Measurements from ENCODE around the gene CHAF1A.

CHAF1A gene

DNA sequence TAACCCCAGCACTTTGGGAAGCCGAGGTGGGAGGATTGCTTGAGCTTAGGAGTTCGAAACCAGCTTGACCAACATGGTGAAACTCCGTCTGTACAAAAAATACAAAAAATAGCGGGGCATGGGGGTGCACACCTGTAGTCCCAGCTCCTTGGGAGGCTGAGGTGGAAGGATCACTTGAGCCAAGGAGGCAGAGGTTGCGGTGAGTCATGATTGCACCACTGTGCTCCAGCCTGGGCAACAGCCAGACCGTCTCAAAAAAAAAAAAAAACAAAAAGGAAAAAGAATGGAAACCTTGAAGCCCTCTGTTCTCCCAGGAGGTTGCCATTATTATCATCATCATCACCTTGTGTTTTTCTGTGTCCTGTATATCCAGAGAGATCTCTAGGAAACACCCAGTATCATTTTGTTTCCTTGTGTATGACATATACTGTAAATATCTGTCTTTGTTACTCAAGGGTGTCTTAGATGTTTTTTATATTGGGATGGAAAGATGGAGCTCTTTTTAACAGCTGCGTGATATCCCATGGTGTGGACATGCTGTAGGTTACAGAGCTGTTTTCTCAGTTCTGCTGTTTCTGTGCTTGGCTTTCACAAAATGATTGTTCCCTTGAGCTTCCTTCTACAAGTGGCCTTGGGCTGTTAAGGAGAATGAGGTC, 11.8 kb downstream of the CHAF1A start:
- no peaks in the 10 kb centered on the region for H3K4me1 ChIP-seq (ENCODE audit: control insufficient read depth, insufficient read depth, low read depth, low read length)
- H3K9me3 ChIP-seq (ENCODE audit: control insufficient read depth, low read length) = no peaks in the 10 kb centered on the region
- H3K36me3 ChIP-seq (ENCODE audit: control insufficient read depth in 1 of 2, insufficient read depth in 2 of 2, low read depth in 1 of 2, low read length in 2 of 2) = peaks cover 20 to 27% of the 10 kb centered on the region in 2 experiments
- no peak overlapping the region for H4K91ac ChIP-seq (ENCODE audit: low read length)
- peak overlapping the region in 1 of 2 experiments; percentile 35 for H3K4me3 ChIP-seq (ENCODE audit: insufficient read depth in 1 of 2, low read depth in 1 of 2, low read length in 2 of 2)
- DNase-seq = peak; percentile 46
- H2BK5ac ChIP-seq (ENCODE audit: low read depth, low read length, poor library complexity, severe bottlenecking) = no peak overlapping the region
- H2BK120ac ChIP-seq (ENCODE audit: low read depth, low read length) = no peak overlapping the region
- H2AK5ac ChIP-seq (ENCODE audit: low read length, severe bottlenecking) = no peak overlapping the region
- peaks cover 36% of the 10 kb centered on the region for H3K79me1 ChIP-seq (replicated peaks; ENCODE audit: low read length, poor library complexity, severe bottlenecking)
- H3K9ac ChIP-seq (ENCODE audit: low read length) = peak overlapping the region; percentile 26
- H3K4ac ChIP-seq (ENCODE audit: low read depth in 1 of 2, low read length in 2 of 2) = no peak overlapping the region
- no peak overlapping the region for H3K27ac ChIP-seq (ENCODE audit: low read length, poor library complexity, severe bottlenecking)
- no peak overlapping the region for H2BK15ac ChIP-seq (ENCODE audit: low read depth, poor library complexity, severe bottlenecking)
- H3K14ac ChIP-seq (ENCODE audit: low read length in 2 of 2) = no peak overlapping the region
- no peak overlapping the region for H3K4me2 ChIP-seq (ENCODE audit: low read length, poor library complexity, severe bottlenecking)
- 90% methylated on average over 7 of the region's 7 CpGs for WGBS
- H2BK12ac ChIP-seq (ENCODE audit: low read length in 2 of 2) = no peak overlapping the region
- H3K18ac ChIP-seq (ENCODE audit: low read depth in 1 of 2, low read length in 2 of 2) = no peak overlapping the region
- H3K27me3 ChIP-seq (ENCODE audit: control insufficient read depth in 1 of 2, insufficient read depth in 1 of 2, low read length in 2 of 2) = no peaks in the 10 kb centered on the region
- no peak overlapping the region for H2AFZ ChIP-seq (ENCODE audit: low read depth, low read length)
- H4K8ac ChIP-seq (ENCODE audit: low read length) = peak overlapping the region; percentile 27
- no peak overlapping the region for H3K23ac ChIP-seq (ENCODE audit: low read length in 2 of 2)

DNA sequence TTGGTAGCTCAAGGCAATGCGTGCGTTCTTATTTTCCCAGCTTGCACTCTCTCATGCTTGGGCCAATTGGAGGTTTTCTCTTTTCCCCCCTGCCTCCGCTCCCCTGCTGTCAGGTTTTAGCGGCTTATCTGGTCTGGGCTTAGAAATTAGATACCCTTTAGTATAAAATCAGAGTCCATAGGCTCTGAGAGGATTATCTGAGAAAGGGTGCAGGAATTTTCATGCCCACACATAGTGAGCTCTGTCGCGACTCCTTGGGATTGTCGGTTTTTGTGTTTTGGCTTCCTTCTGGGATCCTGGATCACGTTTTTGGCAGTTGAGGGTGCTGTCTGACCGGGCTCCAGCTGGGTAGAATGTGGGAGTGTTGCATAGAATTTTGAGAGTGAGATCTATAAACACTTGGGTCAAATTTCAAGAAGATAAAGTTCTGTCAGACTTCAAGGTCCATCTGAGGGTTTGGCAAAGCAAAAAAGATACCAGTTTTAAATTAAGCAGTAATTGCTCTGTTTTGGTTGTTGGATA, 12.4 kb downstream of the CHAF1A start:
- peak overlapping the region in 1 of 2 experiments; percentile 35 for H3K4me3 ChIP-seq (ENCODE audit: insufficient read depth in 1 of 2, low read depth in 1 of 2, low read length in 2 of 2)
- H3K9ac ChIP-seq (ENCODE audit: low read length) = peak overlapping the region; percentile 26
- H2BK12ac ChIP-seq (ENCODE audit: low read length in 2 of 2) = no peak overlapping the region
- peaks cover 14 to 21% of the 10 kb centered on the region in 2 experiments for H3K36me3 ChIP-seq (ENCODE audit: control insufficient read depth in 1 of 2, insufficient read depth in 2 of 2, low read depth in 1 of 2, low read length in 2 of 2)
- no peak overlapping the region for H3K18ac ChIP-seq (ENCODE audit: low read depth in 1 of 2, low read length in 2 of 2)
- H3K4me1 ChIP-seq (ENCODE audit: control insufficient read depth, insufficient read depth, low read depth, low read length) = no peaks in the 10 kb centered on the region
- no peak overlapping the region for H3K4me2 ChIP-seq (ENCODE audit: low read length, poor library complexity, severe bottlenecking)
- H3K9me3 ChIP-seq (ENCODE audit: control insufficient read depth, low read length) = no peaks in the 10 kb centered on the region
- H3K27ac ChIP-seq (ENCODE audit: low read length, poor library complexity, severe bottlenecking) = no peak overlapping the region
- DNase-seq = no peak
- H2BK120ac ChIP-seq (ENCODE audit: low read depth, low read length) = no peak overlapping the region
- no peak overlapping the region for H3K4ac ChIP-seq (ENCODE audit: low read depth in 1 of 2, low read length in 2 of 2)
- H4K8ac ChIP-seq (ENCODE audit: low read length) = peak overlapping the region; percentile 17
- no peaks in the 10 kb centered on the region for H3K27me3 ChIP-seq (ENCODE audit: control insufficient read depth in 1 of 2, insufficient read depth in 1 of 2, low read length in 2 of 2)
- H3K79me1 ChIP-seq (replicated peaks; ENCODE audit: low read length, poor library complexity, severe bottlenecking) = peaks cover 34% of the 10 kb centered on the region
- no peak overlapping the region for H2AFZ ChIP-seq (ENCODE audit: low read depth, low read length)
- H2AK5ac ChIP-seq (ENCODE audit: low read length, severe bottlenecking) = no peak overlapping the region
- H3K23ac ChIP-seq (ENCODE audit: low read length in 2 of 2) = no peak overlapping the region
- no peak overlapping the region for H3K14ac ChIP-seq (ENCODE audit: low read length in 2 of 2)
- H2BK15ac ChIP-seq (ENCODE audit: low read depth, poor library complexity, severe bottlenecking) = no peak overlapping the region
- H4K91ac ChIP-seq (ENCODE audit: low read length) = no peak overlapping the region
- WGBS = 77% methylated on average over 9 of the region's 9 CpGs
- no peak overlapping the region for H2BK5ac ChIP-seq (ENCODE audit: low read depth, low read length, poor library complexity, severe bottlenecking)

DNA sequence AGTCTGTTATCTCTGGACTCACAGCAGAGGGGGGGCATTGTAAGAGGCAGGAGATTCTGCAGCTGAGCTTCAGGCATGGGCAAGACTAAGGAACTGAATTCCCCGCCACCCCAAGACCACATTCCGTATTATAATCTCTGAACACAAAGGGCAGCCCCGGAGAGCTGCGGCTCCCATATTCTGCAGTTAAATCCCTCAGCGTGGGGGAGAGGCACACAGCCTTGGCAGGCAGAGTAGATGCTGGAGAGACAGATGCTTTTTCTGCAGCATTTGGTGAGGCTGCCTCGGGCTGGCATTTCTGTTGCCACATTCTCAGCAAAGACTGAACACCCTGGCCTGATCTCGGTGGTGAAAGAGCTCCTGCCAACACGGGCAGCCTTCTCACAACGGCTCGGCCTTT, 12.9 kb downstream of the CHAF1A start:
- H3K4me3 ChIP-seq (ENCODE audit: insufficient read depth in 1 of 2, low read depth in 1 of 2, low read length in 2 of 2) = peak overlapping the region in 1 of 2 experiments; percentile 35
- no peak overlapping the region for H2BK5ac ChIP-seq (ENCODE audit: low read depth, low read length, poor library complexity, severe bottlenecking)
- no peaks in the 10 kb centered on the region for H3K9me3 ChIP-seq (ENCODE audit: control insufficient read depth, low read length)
- peak overlapping the region in 1 of 2 experiments; percentile 79 for H3K23ac ChIP-seq (ENCODE audit: low read length in 2 of 2)
- no peak overlapping the region for H2BK12ac ChIP-seq (ENCODE audit: low read length in 2 of 2)
- no peak overlapping the region for H3K14ac ChIP-seq (ENCODE audit: low read length in 2 of 2)
- H3K27me3 ChIP-seq (ENCODE audit: control insufficient read depth in 1 of 2, insufficient read depth in 1 of 2, low read length in 2 of 2) = no peaks in the 10 kb centered on the region
- H2BK120ac ChIP-seq (ENCODE audit: low read depth, low read length) = no peak overlapping the region
- H3K18ac ChIP-seq (ENCODE audit: low read depth in 1 of 2, low read length in 2 of 2) = no peak overlapping the region
- H3K4me1 ChIP-seq (ENCODE audit: control insufficient read depth, insufficient read depth, low read depth, low read length) = no peaks in the 10 kb centered on the region
- DNase-seq = no peak
- no peak overlapping the region for H4K91ac ChIP-seq (ENCODE audit: low read length)
- H2BK15ac ChIP-seq (ENCODE audit: low read depth, poor library complexity, severe bottlenecking) = no peak overlapping the region
- 96% methylated on average over 10 of the region's 10 CpGs for WGBS
- H3K36me3 ChIP-seq (ENCODE audit: control insufficient read depth in 1 of 2, insufficient read depth in 2 of 2, low read depth in 1 of 2, low read length in 2 of 2) = peaks cover 11 to 18% of the 10 kb centered on the region in 2 experiments
- H3K9ac ChIP-seq (ENCODE audit: low read length) = peak overlapping the region; percentile 4
- H4K8ac ChIP-seq (ENCODE audit: low read length) = no peak overlapping the region
- H3K4ac ChIP-seq (ENCODE audit: low read depth in 1 of 2, low read length in 2 of 2) = no peak overlapping the region
- no peak overlapping the region for H2AFZ ChIP-seq (ENCODE audit: low read depth, low read length)
- no peak overlapping the region for H3K4me2 ChIP-seq (ENCODE audit: low read length, poor library complexity, severe bottlenecking)
- peaks cover 37% of the 10 kb centered on the region for H3K79me1 ChIP-seq (replicated peaks; ENCODE audit: low read length, poor library complexity, severe bottlenecking)
- no peak overlapping the region for H3K27ac ChIP-seq (ENCODE audit: low read length, poor library complexity, severe bottlenecking)
- no peak overlapping the region for H2AK5ac ChIP-seq (ENCODE audit: low read length, severe bottlenecking)

GRCh38 chr19:4416268-4416667, 13.8 kb downstream of the CHAF1A start:
- no peak for DNase-seq
- H3K4me3 ChIP-seq (ENCODE audit: insufficient read depth in 1 of 2, low read depth in 1 of 2, low read length in 2 of 2) = no peak overlapping the region
- no peak overlapping the region for H2BK5ac ChIP-seq (ENCODE audit: low read depth, low read length, poor library complexity, severe bottlenecking)
- no peaks in the 10 kb centered on the region for H3K27me3 ChIP-seq (ENCODE audit: control insufficient read depth in 1 of 2, insufficient read depth in 1 of 2, low read length in 2 of 2)
- no peak overlapping the region for H3K23ac ChIP-seq (ENCODE audit: low read length in 2 of 2)
- no peak overlapping the region for H2BK120ac ChIP-seq (ENCODE audit: low read depth, low read length)
- no peak overlapping the region for H4K8ac ChIP-seq (ENCODE audit: low read length)
- no peak overlapping the region for H3K9ac ChIP-seq (ENCODE audit: low read length)
- no peak overlapping the region for H2BK15ac ChIP-seq (ENCODE audit: low read depth, poor library complexity, severe bottlenecking)
- no peak overlapping the region for H2AFZ ChIP-seq (ENCODE audit: low read depth, low read length)
- peaks cover 11 to 15% of the 10 kb centered on the region in 2 experiments for H3K36me3 ChIP-seq (ENCODE audit: control insufficient read depth in 1 of 2, insufficient read depth in 2 of 2, low read depth in 1 of 2, low read length in 2 of 2)
- H2BK12ac ChIP-seq (ENCODE audit: low read length in 2 of 2) = no peak overlapping the region
- no peaks in the 10 kb centered on the region for H3K9me3 ChIP-seq (ENCODE audit: control insufficient read depth, low read length)
- no peak overlapping the region for H3K27ac ChIP-seq (ENCODE audit: low read length, poor library complexity, severe bottlenecking)
- peak overlapping the region; percentile 33 for H2AK5ac ChIP-seq (ENCODE audit: low read length, severe bottlenecking)
- no peak overlapping the region for H3K4me2 ChIP-seq (ENCODE audit: low read length, poor library complexity, severe bottlenecking)
- no peak overlapping the region for H3K4ac ChIP-seq (ENCODE audit: low read depth in 1 of 2, low read length in 2 of 2)
- H3K79me1 ChIP-seq (replicated peaks; ENCODE audit: low read length, poor library complexity, severe bottlenecking) = peaks cover 38% of the 10 kb centered on the region
- no peaks in the 10 kb centered on the region for H3K4me1 ChIP-seq (ENCODE audit: control insufficient read depth, insufficient read depth, low read depth, low read length)
- no peak overlapping the region for H3K14ac ChIP-seq (ENCODE audit: low read length in 2 of 2)
- no peak overlapping the region for H3K18ac ChIP-seq (ENCODE audit: low read depth in 1 of 2, low read length in 2 of 2)
- H4K91ac ChIP-seq (ENCODE audit: low read length) = no peak overlapping the region
- WGBS = 96% methylated on average over 9 of the region's 9 CpGs

Data from mesenchymal stem cell (in vitro differentiated cells and primary cell).